ENCODE data around the gene BDNF. TPM values are rescaled to one million over a fixed set of nuclear protein-coding genes. Genes with fewer than 3 reads are reported as not detected.

Gene BDNF
- total RNA-seq, 1 experiment from 2014 or later: 6.3 TPM

DNA sequence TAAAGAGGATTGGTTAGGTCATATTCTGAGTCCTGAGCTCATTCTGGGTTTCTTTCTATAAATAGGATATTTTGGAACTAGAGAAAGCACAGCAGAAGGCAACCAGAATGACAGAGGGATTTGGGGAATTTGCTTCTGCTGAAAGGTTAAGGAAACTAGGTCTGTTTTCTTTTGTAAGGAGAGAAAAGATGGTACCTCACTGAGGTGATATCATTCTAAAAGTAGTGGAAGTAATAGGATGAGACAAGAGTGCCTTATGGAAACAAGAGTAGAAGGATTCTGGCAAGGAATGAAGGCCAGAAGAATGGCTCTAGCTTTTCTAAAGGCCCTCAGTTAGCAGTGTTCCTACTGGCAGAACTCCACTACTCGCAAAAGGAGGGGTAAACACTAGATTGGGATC is 26.7 kb upstream of the BDNF start:
- no peak overlapping the region for H3K27ac Mint-ChIP-seq (ENCODE audit: low read depth, unreplicated experiment)
- CTCF ChIA-PET: interaction anchor here (1.8 kb wide), 1 partner anchor 971 kb away, joined by 5 read pairs; no protein-coding TSS in a partner anchor
- H3K27me3 Mint-ChIP-seq (ENCODE audit: insufficient read depth, unreplicated experiment): peaks cover 42% of the 10 kb centered on the region
- no peaks in the 10 kb centered on the region for H3K4me1 Mint-ChIP-seq (ENCODE audit: insufficient read depth, unreplicated experiment)
- intact Hi-C loops (cut with micrococcal nuclease): no loop called here
- no peak for DNase-seq (ENCODE audit: unreplicated experiment)
- POLR2A ChIA-PET: interaction anchor here (1.5 kb wide), 1 partner anchor 8 kb away, joined by 5 read pairs; no protein-coding TSS in a partner anchor
- no peaks in the 10 kb centered on the region for H3K36me3 Mint-ChIP-seq (ENCODE audit: insufficient read depth, unreplicated experiment)
- BruUV-seq (replicated peaks): no TSS peak
- TF ChIP-seq, protein P1, sequence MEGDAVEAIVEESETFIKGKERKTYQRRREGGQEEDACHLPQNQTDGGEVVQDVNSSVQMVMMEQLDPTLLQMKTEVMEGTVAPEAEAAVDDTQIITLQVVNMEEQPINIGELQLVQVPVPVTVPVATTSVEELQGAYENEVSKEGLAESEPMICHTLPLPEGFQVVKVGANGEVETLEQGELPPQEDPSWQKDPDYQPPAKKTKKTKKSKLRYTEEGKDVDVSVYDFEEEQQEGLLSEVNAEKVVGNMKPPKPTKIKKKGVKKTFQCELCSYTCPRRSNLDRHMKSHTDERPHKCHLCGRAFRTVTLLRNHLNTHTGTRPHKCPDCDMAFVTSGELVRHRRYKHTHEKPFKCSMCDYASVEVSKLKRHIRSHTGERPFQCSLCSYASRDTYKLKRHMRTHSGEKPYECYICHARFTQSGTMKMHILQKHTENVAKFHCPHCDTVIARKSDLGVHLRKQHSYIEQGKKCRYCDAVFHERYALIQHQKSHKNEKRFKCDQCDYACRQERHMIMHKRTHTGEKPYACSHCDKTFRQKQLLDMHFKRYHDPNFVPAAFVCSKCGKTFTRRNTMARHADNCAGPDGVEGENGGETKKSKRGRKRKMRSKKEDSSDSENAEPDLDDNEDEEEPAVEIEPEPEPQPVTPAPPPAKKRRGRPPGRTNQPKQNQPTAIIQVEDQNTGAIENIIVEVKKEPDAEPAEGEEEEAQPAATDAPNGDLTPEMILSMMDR (IDR thresholded peaks at IDR 0.05; ENCODE audit: unreplicated experiment): no peak
- no peaks in the 10 kb centered on the region for H3K9me3 Mint-ChIP-seq (ENCODE audit: unreplicated experiment)
- no peak overlapping the region for H3K4me3 Mint-ChIP-seq (ENCODE audit: unreplicated experiment)

GRCh38 chr11:27723687-27724086 is 23.4 kb upstream of the BDNF start:
- peak overlapping the region; percentile 26 for H3K4me3 Mint-ChIP-seq (ENCODE audit: unreplicated experiment)
- H3K27me3 Mint-ChIP-seq (ENCODE audit: insufficient read depth, unreplicated experiment): peaks cover 42% of the 10 kb centered on the region
- ChIA-PET CTCF (interaction anchor here (0.6 kb wide), 1 partner anchor 1605 kb away, joined by 3 read pairs; no protein-coding TSS in a partner anchor), POLR2A (no interaction called here)
- no TSS peak for BruUV-seq (replicated peaks)
- no peaks in the 10 kb centered on the region for H3K36me3 Mint-ChIP-seq (ENCODE audit: insufficient read depth, unreplicated experiment)
- TF ChIP-seq, protein P1 (IDR thresholded peaks at IDR 0.05; ENCODE audit: unreplicated experiment): no peak
- intact Hi-C loops (cut with micrococcal nuclease): no loop called here
- H3K4me1 Mint-ChIP-seq (ENCODE audit: insufficient read depth, unreplicated experiment): peaks cover 5% of the 10 kb centered on the region
- H3K27ac Mint-ChIP-seq (ENCODE audit: low read depth, unreplicated experiment): no peak overlapping the region
- DNase-seq (ENCODE audit: unreplicated experiment): no peak
- no peaks in the 10 kb centered on the region for H3K9me3 Mint-ChIP-seq (ENCODE audit: unreplicated experiment)

- peak overlapping the region; percentile 73 for H3K4me3 Mint-ChIP-seq (ENCODE audit: unreplicated experiment)
- DNase-seq (ENCODE audit: unreplicated experiment): no peak
- no TSS peak for BruUV-seq (replicated peaks)
- no peak overlapping the region for H3K27ac Mint-ChIP-seq (ENCODE audit: low read depth, unreplicated experiment)
- intact Hi-C loops (cut with micrococcal nuclease): no loop called here
- H3K4me1 Mint-ChIP-seq (ENCODE audit: insufficient read depth, unreplicated experiment): peaks cover 5% of the 10 kb centered on the region
- ChIA-PET CTCF (interaction anchor here (0.6 to 0.7 kb wide), 2 partner anchors 23 to 294 kb away, joined by 3 read pairs; no protein-coding TSS in a partner anchor), POLR2A (interaction anchor here (0.7 kb wide), 1 partner anchor 17 kb away, joined by 4 read pairs; no protein-coding TSS in a partner anchor)
- H3K36me3 Mint-ChIP-seq (ENCODE audit: insufficient read depth, unreplicated experiment): no peaks in the 10 kb centered on the region
- no peaks in the 10 kb centered on the region for H3K9me3 Mint-ChIP-seq (ENCODE audit: unreplicated experiment)
- H3K27me3 Mint-ChIP-seq (ENCODE audit: insufficient read depth, unreplicated experiment): peaks cover 42% of the 10 kb centered on the region
- TF ChIP-seq, protein P1 (IDR thresholded peaks at IDR 0.05; ENCODE audit: unreplicated experiment): no peak
Observed at GRCh38 chr11:27722953-27723344, 22.7 kb upstream of the BDNF start.

GRCh38 chr11:27722117-27722952 is 22.1 kb upstream of the BDNF start:
- TF ChIP-seq, protein P1 (IDR thresholded peaks at IDR 0.05; ENCODE audit: unreplicated experiment): no peak
- H3K4me1 Mint-ChIP-seq (ENCODE audit: insufficient read depth, unreplicated experiment): peaks cover 11% of the 10 kb centered on the region
- intact Hi-C loops (cut with micrococcal nuclease): no loop called here
- H3K27ac Mint-ChIP-seq (ENCODE audit: low read depth, unreplicated experiment): no peak overlapping the region
- H3K9me3 Mint-ChIP-seq (ENCODE audit: unreplicated experiment): no peaks in the 10 kb centered on the region
- peak overlapping the region; percentile 73 for H3K4me3 Mint-ChIP-seq (ENCODE audit: unreplicated experiment)
- DNase-seq (ENCODE audit: unreplicated experiment): no peak
- CTCF ChIA-PET: interaction anchor here (0.6 to 0.7 kb wide), 2 partner anchors 24 to 294 kb away, joined by 3 read pairs; no protein-coding TSS in a partner anchor
- BruUV-seq (replicated peaks): no TSS peak
- H3K27me3 Mint-ChIP-seq (ENCODE audit: insufficient read depth, unreplicated experiment): peaks cover 42% of the 10 kb centered on the region
- POLR2A ChIA-PET: interaction anchor here (0.7 kb wide), 2 partner anchors 16 to 1641 kb away, joined by 3 to 4 read pairs; no protein-coding TSS in a partner anchor
- no peaks in the 10 kb centered on the region for H3K36me3 Mint-ChIP-seq (ENCODE audit: insufficient read depth, unreplicated experiment)
